ENCODE data around the gene CCNH.

GRCh38 chr5:87433945-87434344, 21.2 kb upstream of the CCNH start:
- TF ChIP-seq CTCF (IDR thresholded peaks at IDR 0.05 in 4 of 5, conservative IDR thresholded peaks at IDR 0.05 in 1 of 5) (no peak), POLR2A (IDR thresholded peaks at IDR 0.05) (no peak)

All from gastrocnemius medialis (tissue), 4 donors.